Measurements from ENCODE around the gene CADM4. TPM values are rescaled to one million over a fixed set of nuclear protein-coding genes. Genes with fewer than 3 reads are reported as not detected.

CADM4 gene
- total and polyA plus RNA-seq, 2 of the 8 experiments (the other 6 are each of a cell fraction or from before 2014, with no cell fraction given): 13.5 to 25.0 TPM

DNA sequence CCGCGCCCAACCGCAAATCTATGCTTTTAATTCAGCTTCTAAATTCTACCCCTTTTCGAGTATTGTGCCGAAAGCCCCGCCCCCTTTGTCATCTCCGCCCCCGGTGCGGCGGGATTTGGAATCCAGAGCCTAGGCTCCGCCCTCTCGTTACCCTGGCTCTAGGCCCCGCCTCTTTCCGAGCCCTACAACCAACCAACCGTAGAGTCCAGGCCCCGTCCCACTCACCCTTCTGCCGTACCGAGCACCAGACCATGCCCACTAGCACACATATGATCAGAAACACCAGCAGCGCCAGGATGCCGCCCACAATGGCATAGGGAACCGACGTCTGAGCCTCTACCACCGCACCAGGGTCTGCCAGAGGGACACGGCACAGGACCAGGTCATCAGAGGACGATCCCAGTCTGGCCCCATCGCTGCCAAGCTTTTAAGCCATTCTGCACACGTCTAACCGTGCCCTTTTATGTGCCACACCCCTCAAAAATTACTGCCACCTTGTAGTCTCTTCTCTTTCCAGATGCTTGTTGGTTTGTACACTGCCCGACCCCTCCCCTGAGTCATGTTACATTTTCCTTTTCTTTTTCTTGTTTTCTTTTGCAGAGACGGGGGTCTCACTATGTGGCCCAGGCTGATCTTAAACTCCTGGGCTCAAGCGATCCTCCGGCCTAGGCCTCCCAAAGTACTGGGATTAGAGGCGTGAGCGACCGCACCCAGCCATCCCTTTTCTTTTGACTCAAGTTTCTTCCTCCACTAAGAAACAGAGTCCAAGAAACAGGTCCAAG is 15.6 kb downstream of the CADM4 start (continued):
- TF ChIP-seq, protein P1, sequence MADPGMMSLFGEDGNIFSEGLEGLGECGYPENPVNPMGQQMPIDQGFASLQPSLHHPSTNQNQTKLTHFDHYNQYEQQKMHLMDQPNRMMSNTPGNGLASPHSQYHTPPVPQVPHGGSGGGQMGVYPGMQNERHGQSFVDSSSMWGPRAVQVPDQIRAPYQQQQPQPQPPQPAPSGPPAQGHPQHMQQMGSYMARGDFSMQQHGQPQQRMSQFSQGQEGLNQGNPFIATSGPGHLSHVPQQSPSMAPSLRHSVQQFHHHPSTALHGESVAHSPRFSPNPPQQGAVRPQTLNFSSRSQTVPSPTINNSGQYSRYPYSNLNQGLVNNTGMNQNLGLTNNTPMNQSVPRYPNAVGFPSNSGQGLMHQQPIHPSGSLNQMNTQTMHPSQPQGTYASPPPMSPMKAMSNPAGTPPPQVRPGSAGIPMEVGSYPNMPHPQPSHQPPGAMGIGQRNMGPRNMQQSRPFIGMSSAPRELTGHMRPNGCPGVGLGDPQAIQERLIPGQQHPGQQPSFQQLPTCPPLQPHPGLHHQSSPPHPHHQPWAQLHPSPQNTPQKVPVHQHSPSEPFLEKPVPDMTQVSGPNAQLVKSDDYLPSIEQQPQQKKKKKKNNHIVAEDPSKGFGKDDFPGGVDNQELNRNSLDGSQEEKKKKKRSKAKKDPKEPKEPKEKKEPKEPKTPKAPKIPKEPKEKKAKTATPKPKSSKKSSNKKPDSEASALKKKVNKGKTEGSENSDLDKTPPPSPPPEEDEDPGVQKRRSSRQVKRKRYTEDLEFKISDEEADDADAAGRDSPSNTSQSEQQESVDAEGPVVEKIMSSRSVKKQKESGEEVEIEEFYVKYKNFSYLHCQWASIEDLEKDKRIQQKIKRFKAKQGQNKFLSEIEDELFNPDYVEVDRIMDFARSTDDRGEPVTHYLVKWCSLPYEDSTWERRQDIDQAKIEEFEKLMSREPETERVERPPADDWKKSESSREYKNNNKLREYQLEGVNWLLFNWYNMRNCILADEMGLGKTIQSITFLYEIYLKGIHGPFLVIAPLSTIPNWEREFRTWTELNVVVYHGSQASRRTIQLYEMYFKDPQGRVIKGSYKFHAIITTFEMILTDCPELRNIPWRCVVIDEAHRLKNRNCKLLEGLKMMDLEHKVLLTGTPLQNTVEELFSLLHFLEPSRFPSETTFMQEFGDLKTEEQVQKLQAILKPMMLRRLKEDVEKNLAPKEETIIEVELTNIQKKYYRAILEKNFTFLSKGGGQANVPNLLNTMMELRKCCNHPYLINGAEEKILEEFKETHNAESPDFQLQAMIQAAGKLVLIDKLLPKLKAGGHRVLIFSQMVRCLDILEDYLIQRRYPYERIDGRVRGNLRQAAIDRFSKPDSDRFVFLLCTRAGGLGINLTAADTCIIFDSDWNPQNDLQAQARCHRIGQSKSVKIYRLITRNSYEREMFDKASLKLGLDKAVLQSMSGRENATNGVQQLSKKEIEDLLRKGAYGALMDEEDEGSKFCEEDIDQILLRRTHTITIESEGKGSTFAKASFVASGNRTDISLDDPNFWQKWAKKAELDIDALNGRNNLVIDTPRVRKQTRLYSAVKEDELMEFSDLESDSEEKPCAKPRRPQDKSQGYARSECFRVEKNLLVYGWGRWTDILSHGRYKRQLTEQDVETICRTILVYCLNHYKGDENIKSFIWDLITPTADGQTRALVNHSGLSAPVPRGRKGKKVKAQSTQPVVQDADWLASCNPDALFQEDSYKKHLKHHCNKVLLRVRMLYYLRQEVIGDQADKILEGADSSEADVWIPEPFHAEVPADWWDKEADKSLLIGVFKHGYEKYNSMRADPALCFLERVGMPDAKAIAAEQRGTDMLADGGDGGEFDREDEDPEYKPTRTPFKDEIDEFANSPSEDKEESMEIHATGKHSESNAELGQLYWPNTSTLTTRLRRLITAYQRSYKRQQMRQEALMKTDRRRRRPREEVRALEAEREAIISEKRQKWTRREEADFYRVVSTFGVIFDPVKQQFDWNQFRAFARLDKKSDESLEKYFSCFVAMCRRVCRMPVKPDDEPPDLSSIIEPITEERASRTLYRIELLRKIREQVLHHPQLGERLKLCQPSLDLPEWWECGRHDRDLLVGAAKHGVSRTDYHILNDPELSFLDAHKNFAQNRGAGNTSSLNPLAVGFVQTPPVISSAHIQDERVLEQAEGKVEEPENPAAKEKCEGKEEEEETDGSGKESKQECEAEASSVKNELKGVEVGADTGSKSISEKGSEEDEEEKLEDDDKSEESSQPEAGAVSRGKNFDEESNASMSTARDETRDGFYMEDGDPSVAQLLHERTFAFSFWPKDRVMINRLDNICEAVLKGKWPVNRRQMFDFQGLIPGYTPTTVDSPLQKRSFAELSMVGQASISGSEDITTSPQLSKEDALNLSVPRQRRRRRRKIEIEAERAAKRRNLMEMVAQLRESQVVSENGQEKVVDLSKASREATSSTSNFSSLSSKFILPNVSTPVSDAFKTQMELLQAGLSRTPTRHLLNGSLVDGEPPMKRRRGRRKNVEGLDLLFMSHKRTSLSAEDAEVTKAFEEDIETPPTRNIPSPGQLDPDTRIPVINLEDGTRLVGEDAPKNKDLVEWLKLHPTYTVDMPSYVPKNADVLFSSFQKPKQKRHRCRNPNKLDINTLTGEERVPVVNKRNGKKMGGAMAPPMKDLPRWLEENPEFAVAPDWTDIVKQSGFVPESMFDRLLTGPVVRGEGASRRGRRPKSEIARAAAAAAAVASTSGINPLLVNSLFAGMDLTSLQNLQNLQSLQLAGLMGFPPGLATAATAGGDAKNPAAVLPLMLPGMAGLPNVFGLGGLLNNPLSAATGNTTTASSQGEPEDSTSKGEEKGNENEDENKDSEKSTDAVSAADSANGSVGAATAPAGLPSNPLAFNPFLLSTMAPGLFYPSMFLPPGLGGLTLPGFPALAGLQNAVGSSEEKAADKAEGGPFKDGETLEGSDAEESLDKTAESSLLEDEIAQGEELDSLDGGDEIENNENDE (IDR thresholded peaks at IDR 0.05; ENCODE audit: insufficient replicate concordance, low read length): no peak
- no peak for TF ChIP-seq RNF2 (IDR thresholded peaks at IDR 0.05; ENCODE audit: borderline replicate concordance, low read depth, low read length, missing control alignments, poor library complexity, severe bottlenecking)
- TF ChIP-seq GABPA (IDR thresholded peaks at IDR 0.05; ENCODE audit: borderline replicate concordance, insufficient read depth, low read length): no peak
- no peak for TF ChIP-seq SP1 (IDR thresholded peaks at IDR 0.05; ENCODE audit: low read depth, low read length)
- no peak for TF ChIP-seq HDAC6 (IDR thresholded peaks at IDR 0.05; ENCODE audit: low read depth, low read length)
- TF ChIP-seq RAD21 (IDR thresholded peaks at IDR 0.05 in 1 of 2, conservative IDR thresholded peaks at IDR 0.05 in 1 of 2; ENCODE audit: low read depth in 2 of 2, low read length in 2 of 2): no peak
- TF ChIP-seq SP4 (IDR thresholded peaks at IDR 0.05; ENCODE audit: low read length): no peak
- TF ChIP-seq SIX5 (IDR thresholded peaks at IDR 0.05; ENCODE audit: low read depth, low read length): no peak
- no peak for TF ChIP-seq SRF (IDR thresholded peaks at IDR 0.05; ENCODE audit: low read depth, low read length)
- TF ChIP-seq BACH1 (IDR thresholded peaks at IDR 0.05; ENCODE audit: low read length): no peak
